Activated CD4-positive, alpha-beta T cell treated with anti-CD3 and anti-CD28 coated beads, Interleukin-10, Interleukin-2, amounts not matched to agents 100 ng/mL and 50 ng/mL, durations not matched to agents 16 hours and 8 hours (primary cell): ENCODE data around the gene PAK6.

ENCODE experiments used
- DNase-seq: peaks from one replicate; pipeline ENCODE4 v3.0.0-alpha.2; 2020

PAK6 gene

GRCh38 chr15:40295297-40295696, 56.4 kb downstream of the PAK6 start:
- no peak for DNase-seq

GRCh38 chr15:40295877-40296560, 57.2 kb downstream of the PAK6 start:
- no peak for DNase-seq

- DNase-seq = no peak
Measured at GRCh38 chr15:40296561-40297230, 57.8 kb downstream of the PAK6 start.

GRCh38 chr15:40297356-40297755, 58.5 kb downstream of the PAK6 start:
- DNase-seq = no peak

DNA sequence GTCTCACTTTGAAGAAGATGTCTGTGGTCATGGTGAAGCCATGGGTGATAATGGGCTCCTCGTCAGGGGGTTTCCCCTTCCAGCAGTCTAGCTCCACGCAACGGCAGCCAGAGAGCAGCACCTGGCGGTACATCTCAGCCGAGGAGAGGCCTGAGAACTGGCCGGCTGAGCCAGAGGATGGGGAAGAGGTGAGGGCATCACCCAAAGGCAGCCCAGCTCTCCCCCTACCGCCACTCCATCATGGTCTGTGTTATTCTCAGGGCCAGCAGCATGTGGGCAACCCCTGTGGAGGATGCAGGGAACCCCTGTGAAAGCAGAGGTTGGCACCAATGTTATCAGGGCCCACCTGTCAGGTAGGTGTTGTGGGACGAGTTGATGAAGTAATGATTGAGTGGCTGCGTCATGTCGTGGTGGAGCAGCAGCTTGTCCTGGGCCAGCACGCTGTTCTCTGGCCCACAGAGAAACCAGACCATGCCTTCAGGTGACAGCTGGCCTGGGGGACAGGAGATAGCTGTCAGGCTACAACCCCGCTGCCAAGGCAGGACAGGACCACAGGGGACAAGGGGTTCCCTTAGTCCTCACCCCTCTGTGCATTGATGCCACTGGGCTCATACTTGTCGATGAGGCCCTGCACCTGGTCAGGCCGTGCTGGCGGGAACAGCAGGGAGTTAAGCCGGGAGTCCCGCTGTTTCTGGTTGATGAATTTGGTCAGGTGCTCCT, 59.5 kb downstream of the PAK6 start:
- DNase-seq = no peak

GRCh38 chr15:40300367-40300766, 61.5 kb downstream of the PAK6 start:
- DNase-seq = no peak

DNA sequence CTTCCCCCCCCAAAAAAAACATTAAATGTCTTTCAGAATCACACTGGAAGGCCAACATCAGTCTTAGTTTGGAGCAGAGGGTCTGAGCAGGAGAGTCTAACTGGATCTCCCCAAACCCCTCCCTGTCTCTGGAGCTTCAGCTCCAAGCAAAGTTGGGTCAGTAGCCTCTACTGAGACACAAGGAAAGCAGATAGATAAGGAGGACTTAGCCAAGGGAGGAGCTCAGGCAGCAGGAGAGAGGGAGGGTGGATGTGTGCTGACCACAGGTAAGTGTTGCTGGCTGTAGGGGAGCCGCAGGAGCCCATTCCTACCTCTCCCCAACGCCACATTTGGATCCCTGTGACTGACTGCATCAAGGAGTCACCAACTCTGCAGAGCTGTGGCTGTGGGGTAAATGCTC, 61.9 kb downstream of the PAK6 start:
- no peak for DNase-seq

DNA sequence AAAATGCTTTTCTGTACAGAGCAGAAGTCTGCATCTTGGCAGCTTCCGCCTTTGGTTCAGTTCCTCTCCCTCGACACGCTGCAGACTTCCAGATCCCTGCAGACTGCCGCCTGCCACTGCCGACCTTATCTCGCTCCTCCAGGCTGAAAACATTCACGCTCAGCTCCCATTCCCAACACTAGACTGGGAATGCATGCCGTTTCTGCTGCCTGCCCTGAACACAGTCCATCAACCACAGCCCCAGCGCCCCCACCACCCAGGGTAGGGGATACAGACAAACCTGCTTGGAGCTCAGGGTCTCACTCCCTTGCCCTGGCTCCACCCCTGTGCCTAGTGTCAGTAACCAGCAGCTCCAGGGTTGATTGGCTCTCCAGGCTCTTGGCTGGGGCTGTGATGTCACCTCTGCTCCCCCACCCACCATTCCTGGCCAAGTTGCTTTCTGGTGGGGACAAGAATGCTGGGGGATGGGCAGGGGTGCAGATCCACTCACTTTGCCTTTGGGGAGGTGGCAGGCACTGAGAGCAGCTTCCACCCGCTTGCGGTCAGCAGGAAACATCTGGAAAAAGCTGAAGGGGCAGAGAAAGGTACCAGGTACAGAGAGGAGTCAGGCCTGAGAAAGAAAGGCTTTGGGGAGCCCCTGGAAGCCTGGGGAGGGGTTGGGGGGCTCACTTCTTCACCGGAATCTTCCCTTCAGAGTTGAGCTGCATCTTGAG, 62.8 kb downstream of the PAK6 start:
- no peak for DNase-seq

DNA sequence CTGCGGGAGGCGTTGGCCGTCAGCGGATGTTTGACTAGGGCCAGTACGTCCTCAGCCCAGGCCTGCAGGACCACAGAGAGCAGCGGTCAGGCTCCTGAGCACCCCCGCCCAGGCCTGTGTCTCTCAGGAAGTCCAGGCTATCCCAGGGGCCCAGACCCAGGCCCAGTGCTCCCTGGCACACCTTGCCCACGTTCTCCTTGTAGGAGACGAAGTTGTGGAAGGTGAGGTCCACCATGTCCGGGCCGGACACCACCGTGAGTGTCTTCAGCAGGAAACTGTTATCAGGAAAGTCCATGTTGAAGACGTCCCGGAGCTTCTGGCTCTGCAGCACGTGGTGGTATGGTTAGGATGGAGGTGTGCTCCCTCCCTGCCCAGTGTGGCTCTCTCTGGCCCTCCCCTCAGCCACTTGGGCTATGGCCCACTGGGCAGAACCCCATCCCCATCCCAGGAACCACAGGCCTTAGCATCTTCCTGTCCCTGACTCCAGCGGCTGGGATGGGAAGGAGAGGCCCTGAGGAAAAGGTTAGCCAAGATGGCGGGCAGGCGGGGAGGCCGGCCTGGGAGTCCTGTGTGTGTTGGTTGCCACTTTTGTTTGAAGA, 63.5 kb downstream of the PAK6 start:
- no peak for DNase-seq

DNA sequence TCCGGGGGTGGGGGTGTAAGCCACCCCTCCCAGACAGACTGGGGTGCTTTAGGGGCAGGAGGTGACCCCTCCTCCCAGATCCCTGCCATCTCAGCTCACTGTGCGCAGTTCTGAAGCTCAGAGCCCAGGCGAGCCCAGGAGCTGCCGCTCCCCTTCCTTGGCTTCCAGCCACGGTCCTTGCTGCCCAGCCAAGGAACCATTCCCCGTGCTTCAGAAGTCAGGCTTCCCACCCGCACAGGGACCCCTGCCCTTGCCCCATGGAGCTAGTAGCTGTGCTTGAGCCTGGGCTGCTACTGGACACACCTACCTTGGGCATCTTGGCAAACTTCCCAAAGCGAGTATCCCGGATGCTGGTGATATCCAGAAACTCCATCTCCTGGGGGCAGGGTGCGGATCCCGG, 64.1 kb downstream of the PAK6 start:
- no peak for DNase-seq

DNA sequence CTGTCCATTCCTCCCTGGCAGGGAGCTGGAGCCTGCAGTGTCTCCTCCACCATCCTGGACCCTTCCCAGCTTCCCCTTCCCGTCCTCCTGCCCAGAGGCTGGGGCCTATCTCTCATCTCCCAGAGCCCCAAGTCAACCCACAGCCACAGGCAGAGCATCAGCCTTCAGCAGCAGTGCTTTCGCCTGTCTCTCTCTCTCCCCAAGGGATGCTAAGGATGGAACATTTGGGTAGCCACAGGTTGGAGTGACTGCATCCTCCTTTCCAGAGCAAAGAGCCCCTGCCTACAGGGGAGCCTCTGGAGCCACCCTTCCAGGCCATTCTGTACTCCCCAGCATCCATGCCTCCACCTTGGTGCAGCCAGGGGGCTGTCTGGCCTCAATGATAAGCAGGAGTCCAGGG, 64.7 kb downstream of the PAK6 start:
- DNase-seq = no peak

- DNase-seq = no peak
Measured at GRCh38 chr15:40305281-40305680, 66.4 kb downstream of the PAK6 start.

DNA sequence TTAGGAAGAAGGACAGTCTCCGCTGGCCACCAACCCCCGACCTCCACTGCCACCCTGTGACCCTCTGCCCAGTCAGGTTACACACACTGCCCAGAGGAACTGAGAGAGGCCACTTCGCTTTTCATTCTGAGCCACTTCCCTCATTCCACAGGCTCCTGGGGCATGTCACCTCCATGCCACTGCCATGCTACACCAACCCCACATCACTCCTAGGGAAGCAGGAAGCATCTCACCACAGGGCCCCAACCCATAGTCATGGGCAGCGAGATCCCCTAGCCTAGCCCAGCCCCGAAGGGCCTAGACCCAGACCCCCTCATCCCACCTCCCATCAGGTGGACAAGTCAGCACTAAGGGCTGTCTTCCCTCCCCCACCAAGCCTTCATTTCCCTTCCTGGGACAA, 67.5 kb downstream of the PAK6 start:
- no peak for DNase-seq

DNA sequence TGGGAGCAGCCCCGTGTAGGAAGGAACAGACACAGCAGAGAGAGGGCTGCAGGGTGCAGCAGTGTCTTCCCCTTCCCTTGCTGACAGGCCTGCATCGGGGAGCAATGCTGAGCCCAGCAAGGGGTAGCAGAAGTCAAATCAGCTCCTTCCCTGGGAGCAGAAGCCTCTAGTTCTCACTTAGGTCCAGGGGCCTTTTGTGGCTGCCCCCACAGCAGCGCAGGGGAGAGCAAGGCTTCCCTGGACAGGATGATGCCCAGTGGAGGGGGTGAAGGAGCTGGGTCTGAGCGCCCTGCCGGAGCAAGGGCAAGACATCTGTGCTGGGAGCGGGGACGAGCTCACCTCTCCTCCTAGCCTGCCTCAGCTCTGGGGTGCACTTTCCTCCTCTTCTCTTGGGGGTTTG, 68.0 kb downstream of the PAK6 start:
- DNase-seq = peak; percentile 12

DNA sequence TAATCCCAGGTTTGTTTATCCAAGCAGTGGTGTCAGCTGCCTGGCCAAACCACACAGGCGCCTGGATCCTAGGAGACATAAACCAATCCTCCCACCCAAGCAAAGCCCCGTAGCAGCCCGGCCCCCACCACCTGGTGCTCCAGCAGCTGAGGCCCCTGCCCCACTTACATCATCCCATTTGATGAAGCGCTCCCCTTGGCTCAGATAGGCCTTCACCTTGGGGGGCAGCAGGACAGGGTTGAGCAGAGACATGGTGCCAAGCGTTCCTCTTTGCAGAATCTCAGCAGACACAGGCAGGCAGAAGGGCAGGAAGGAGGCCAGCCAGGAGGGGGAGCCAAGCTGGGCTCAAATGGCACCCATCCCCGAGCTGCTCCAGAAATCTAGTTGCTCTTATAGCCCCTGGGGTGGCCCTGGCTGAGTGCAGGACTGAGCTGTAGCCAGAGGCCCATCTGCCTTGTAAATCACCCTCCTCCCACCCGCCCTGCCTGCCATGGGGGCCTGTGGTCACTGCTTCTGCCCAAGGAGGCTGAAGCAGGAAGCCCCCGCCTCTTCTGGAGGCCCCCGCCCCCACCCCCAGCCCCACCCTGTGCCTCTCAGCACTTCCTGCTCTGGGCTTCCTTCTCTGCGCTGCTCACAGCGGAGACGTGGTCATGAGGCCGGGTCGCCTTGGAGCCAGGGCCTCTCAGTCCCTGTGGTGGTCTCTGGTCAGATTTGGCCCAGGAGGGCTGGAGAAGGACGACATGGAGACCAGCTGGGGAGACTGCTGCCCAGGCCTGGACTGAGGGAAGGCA, 68.8 kb downstream of the PAK6 start, which contains the start of gene PLCB2:
PLCB2 (minus strand) TSS at position 515 of the 791 bp plus-strand sequence; CDS start at position 252, 263 bp downstream.
- DNase-seq = peak; percentile 76

DNA sequence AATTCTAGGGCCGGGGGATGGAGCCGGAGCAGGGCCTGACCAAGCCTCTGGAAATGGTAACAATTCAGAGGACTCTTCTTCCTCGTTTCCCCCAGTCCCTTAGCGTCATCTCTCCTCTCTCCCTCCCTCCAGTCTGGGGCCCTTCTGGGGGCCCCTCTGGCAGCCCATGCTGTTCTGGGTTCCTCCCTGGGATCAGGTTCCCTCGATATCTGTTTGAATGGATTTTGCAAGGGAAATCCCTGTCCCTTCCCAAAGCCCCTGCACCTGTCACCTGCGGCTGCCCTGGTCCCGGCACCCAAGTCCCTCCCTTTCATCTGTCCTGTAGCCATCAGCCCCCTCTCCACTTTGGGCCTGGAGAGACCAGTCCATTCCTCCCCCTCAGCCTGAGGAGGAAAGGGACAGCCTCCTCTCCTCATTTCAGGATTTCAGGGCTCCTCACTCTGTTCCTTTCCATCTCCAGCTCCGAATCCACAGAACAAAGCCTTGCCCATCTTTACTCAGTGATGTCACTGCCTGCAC, 70.5 kb downstream of the PAK6 start:
- no peak for DNase-seq

GRCh38 chr15:40310001-40310959, 71.4 kb downstream of the PAK6 start:
- DNase-seq = peak; percentile 73

GRCh38 chr15:40310993-40311392, 72.1 kb downstream of the PAK6 start:
- DNase-seq = no peak

DNA sequence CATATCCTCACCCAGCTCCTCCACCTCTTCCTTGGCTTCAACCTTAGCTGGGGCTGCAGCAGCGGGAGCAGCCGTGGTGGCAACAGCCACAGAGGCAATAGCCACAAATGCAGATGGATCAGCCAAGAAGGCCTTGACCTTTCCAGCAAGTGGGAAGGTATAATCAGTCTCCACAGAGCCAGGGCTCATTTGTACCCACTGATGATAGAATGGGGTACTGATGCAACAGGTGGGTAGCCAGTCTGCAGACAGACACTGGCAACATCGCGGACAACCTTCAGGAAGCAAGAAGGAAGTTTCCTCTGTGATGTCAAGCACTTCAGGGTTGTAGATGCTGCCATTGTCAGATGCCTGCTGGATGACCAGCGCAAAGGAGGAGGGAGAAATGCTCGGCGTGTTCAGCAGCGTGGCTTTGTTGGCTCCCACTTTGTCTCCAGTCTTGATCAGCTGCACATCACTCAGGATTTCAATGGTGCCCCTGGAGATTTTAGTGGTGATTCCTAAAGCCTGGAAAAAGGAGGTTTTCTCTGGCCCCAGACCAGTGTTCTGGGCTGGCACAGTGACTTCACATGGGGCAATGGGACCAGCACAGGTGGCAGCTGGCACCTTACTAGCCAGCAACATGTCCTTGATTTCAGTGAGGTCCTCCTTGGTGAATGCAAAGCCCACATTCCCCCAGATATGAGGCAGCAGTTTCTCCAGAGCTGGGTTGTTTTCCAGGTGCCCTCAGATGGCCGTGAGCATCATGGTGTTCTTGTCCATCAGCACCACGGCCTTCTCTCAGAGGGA, 73.7 kb downstream of the PAK6 start:
- DNase-seq = no peak
